Astrocyte of the spinal cord (primary cell): ENCODE measurements around the gene CORO1C.

Experiments used
- DNase-seq: peaks from one replicate; pipeline ENCODE4 v3.0.0; 2011; ENCODE audit warnings: low read depth, low spot score
- H3K4me3 ChIP-seq: 2 replicates; pipeline ENCODE4 v1.5.1; 2011; ENCODE audit warnings: low read depth, mild to moderate bottlenecking, low read length, moderate library complexity
- in situ Hi-C: cut with HindIII; loops from 2 replicates; pipeline ENCODE4 v1.10.0; 2017; ENCODE audit warnings: low sequenced_read_pairs
- TF ChIP-seq, protein P1 (sequence below): IDR thresholded peaks from 2 replicates; pipeline ENCODE4 v1.5.1; 2012; ENCODE audit warnings: low read depth, mild to moderate bottlenecking, low read length, inconsistent platforms

The CORO1C gene

DNA sequence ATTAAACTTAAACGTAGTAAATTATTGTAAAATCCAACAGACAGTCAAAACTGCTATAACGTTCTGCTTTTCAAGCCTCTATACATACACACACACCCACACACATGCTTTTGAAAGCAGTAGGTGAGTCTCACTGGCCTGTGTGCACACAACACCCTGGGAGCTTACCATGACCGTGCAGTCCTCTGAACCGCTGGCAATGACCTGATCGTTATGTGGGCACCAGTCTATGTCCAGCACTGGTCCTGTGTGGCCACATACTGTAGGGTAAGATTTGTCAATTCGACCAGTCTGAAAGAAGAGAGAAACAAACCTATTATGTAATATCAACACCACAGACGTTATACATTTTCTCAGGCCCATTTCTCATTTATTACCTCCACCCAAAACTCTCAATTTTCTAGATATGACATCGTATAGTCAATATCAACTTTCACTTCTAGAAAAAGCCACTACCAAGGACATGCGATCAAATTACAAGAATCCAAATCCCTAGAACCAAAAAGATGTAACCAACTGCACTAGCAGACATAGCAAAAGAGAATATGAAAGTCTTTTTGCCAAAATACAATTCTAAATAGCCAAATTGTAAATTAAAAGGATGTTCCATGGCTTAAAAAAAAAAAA, 53.1 kb downstream of the CORO1C start:
- in situ Hi-C loops = no loop called here
- DNase-seq = no peak

DNA sequence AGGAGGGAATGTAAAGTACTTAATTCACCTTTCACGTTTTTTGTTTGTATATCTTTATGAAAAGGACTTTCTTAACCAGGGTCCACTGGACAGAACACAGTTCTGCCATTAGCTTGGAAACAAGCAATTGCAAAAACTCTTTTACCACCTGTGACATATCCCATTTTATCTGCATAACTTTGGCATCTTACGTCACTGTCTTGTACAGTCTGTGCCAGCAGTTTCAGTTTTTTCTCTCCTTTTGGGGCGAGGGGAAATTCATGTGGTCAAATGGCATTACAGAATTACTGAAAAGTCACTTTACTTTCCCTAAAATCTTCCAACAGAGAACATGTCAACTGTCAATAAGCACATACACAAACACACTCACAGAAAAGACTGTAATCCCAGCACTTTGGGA, 53.9 kb downstream of the CORO1C start:
- DNase-seq = no peak
- TF ChIP-seq, protein P1, sequence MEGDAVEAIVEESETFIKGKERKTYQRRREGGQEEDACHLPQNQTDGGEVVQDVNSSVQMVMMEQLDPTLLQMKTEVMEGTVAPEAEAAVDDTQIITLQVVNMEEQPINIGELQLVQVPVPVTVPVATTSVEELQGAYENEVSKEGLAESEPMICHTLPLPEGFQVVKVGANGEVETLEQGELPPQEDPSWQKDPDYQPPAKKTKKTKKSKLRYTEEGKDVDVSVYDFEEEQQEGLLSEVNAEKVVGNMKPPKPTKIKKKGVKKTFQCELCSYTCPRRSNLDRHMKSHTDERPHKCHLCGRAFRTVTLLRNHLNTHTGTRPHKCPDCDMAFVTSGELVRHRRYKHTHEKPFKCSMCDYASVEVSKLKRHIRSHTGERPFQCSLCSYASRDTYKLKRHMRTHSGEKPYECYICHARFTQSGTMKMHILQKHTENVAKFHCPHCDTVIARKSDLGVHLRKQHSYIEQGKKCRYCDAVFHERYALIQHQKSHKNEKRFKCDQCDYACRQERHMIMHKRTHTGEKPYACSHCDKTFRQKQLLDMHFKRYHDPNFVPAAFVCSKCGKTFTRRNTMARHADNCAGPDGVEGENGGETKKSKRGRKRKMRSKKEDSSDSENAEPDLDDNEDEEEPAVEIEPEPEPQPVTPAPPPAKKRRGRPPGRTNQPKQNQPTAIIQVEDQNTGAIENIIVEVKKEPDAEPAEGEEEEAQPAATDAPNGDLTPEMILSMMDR = no peak
- in situ Hi-C loops = no loop called here
- H3K4me3 ChIP-seq = no peak overlapping the region

More for the DNA sequence above, 53.1 kb downstream of the CORO1C start:
- TF ChIP-seq, protein P1 = no peak
- H3K4me3 ChIP-seq = no peak overlapping the region

- H3K4me3 ChIP-seq = no peak overlapping the region
- in situ Hi-C loops = no loop called here
- TF ChIP-seq, protein P1 = no peak
- DNase-seq = no peak
Measured at GRCh38 chr12:108676707-108677106, 54.6 kb downstream of the CORO1C start.

DNA sequence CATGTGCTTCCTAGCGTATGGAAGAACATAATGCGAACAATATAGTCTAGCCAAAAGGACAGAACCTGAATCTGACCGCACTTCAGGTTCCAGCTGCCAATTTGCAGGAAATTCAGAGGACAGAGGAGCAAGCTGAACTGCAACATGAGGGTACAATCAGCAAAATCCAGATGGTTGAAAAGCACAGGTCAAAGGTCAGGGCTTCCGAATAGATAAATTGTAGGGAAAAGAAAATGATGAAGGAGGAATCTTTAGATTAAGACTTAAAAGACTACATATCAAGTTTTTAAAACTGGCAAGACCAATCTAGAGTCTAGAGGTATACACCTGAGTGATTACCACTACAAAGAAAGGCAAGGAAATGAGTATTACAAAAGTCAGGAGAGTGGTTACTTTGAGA, 55.5 kb downstream of the CORO1C start:
- TF ChIP-seq, protein P1 = no peak
- DNase-seq = no peak
- no peak overlapping the region for H3K4me3 ChIP-seq
- in situ Hi-C loops = no loop called here

DNA sequence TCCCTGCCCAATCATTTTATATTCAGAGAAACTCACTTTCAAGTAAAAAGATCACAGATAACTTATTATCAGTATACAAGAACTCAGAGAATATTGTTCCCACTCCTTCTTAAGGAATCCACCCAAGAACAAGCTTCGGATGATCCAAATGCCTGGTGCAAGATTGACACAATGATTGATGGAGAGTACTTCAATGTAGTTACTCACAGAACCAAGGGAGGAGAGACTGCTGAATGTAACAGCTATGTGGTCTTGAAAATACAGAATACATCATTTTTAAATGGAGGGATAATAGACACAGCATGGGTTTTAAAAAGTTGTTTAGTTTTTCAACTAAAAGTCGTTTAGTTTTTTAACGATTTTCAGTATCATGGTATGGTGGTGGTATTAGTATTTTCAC, 59.3 kb downstream of the CORO1C start:
- TF ChIP-seq, protein P1 = no peak
- no peak for DNase-seq
- H3K4me3 ChIP-seq = no peak overlapping the region
- in situ Hi-C loops = no loop called here

GRCh38 chr12:108671110-108671509, 60.2 kb downstream of the CORO1C start:
- TF ChIP-seq, protein P1 = no peak
- no peak overlapping the region for H3K4me3 ChIP-seq
- no peak for DNase-seq
- in situ Hi-C loops = no loop called here

DNA sequence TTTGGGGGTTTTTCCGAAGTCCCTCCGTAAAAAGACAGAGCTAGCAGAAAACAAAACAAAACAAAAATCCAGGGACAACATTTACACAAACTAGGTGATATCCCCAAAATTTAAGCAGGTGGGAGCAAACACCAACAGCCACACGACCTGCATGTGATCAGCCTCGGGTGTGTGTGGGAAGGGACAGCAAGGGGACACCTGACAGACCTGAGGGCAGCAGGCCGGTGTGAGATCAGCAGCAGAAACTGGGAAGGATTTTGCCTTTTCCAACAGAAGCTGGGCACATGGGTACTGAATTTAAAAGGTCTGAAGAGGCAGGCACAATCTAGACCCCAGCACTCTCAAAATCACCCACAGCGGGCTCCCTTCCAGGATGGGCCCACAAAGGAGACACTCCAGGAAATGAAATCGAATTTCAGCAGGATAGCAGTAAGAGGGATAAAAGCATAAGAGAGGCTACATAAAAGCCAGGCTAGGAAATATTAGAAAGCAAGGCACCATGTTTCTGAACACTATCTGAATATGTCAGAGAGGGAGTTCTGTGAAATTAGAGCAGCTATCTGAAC, 61.2 kb downstream of the CORO1C start:
- TF ChIP-seq, protein P1 = no peak
- DNase-seq = no peak

More for the DNA sequence above, 61.2 kb downstream of the CORO1C start:
- no peak overlapping the region for H3K4me3 ChIP-seq
- in situ Hi-C loops = no loop called here
